MCF 10A (cell line): ENCODE measurements around the gene MORC1. TPM values are rescaled to one million over a fixed set of nuclear protein-coding genes. Genes with fewer than 3 reads are reported as not detected.

Source experiments
- BruUV-seq: library from RNA; stranded (reverse); fragments of 400-500 nt; replicated peaks from 2 replicates; lab custom pipeline; 2021; lab: Mats Ljungman, UMichigan
- CTCF ChIA-PET: fragments of 300-600 bp; sonication (Branson Sonifier 250); formaldehyde crosslinking; extraction: SDS; loops from one replicate; lab custom pipeline; 2021; ENCODE audit warnings: antibody characterized with exemption, inconsistent platforms; lab: Yijun Ruan, JAX
- POLR2A ChIA-PET: fragments of 300-600, 350-650 bp; sonication (Branson Sonifier 250); formaldehyde crosslinking; extraction: SDS; loops from one replicate; lab custom pipeline; 2020; ENCODE audit warnings: antibody characterized with exemption, inconsistent platforms; lab: Yijun Ruan, JAX
- DNase-seq: peaks from one replicate; pipeline ENCODE4 v3.0.0-alpha.2; 2018; ENCODE audit not compliant: unreplicated experiment
- H3K27ac Mint-ChIP-seq: one replicate; pipeline ENCODE4 v1.8.0; 2022; ENCODE audit warnings: mild to moderate bottlenecking, low read depth, mixed read lengths; ENCODE audit not compliant: unreplicated experiment
- H3K27me3 Mint-ChIP-seq: one replicate; pipeline ENCODE4 v1.8.0; 2022; ENCODE audit warnings: mixed read lengths; ENCODE audit not compliant: insufficient read depth, unreplicated experiment
- H3K36me3 Mint-ChIP-seq: one replicate; pipeline ENCODE4 v1.8.0; 2022; ENCODE audit warnings: mild to moderate bottlenecking, moderate library complexity, mixed read lengths; ENCODE audit not compliant: insufficient read depth, unreplicated experiment
- H3K4me1 Mint-ChIP-seq: one replicate; pipeline ENCODE4 v1.8.0; 2022; ENCODE audit warnings: mixed read lengths; ENCODE audit not compliant: insufficient read depth, unreplicated experiment
- H3K4me3 Mint-ChIP-seq: one replicate; pipeline ENCODE4 v1.8.0; 2022; ENCODE audit warnings: mild to moderate bottlenecking, moderate library complexity, mixed read lengths; ENCODE audit not compliant: unreplicated experiment
- H3K9me3 Mint-ChIP-seq: one replicate; pipeline ENCODE4 v1.8.0; 2022; ENCODE audit warnings: mixed read lengths; ENCODE audit not compliant: unreplicated experiment
- CTCF ChIP-seq: fragments of 200-600 bp; IDR thresholded peaks from one replicate; pipeline ENCODE4 v1.8.0; 2022; ENCODE audit warnings: antibody characterized with exemption, mild to moderate bottlenecking; ENCODE audit not compliant: unreplicated experiment
- intact Hi-C: fragments of 100-400 bp; cut with micrococcal nuclease; formaldehyde crosslinking; loops from 2 replicates; pipeline ENCODE4 v1.14.1; 2022
- total RNA-seq: library from RNA; stranded (reverse); gene quantifications from 2 replicates; pipeline ENCODE4 v1.2.3, GENCODE V29; 2022

Gene MORC1
- total RNA-seq, 1 experiment from 2014 or later: not detected

GRCh38 chr3:109026821-109027220 lies 91.1 kb downstream of the MORC1 start:
- no peak for TF ChIP-seq CTCF
- DNase-seq: no peak
- no peaks in the 10 kb centered on the region for H3K36me3 Mint-ChIP-seq
- H3K27ac Mint-ChIP-seq: no peak overlapping the region
- H3K4me1 Mint-ChIP-seq: no peaks in the 10 kb centered on the region
- no peaks in the 10 kb centered on the region for H3K27me3 Mint-ChIP-seq
- H3K4me3 Mint-ChIP-seq: no peak overlapping the region
- BruUV-seq: no TSS peak
- ChIA-PET CTCF (interaction anchor here (0.6 to 5.0 kb wide), 7 partner anchors 44 to 1752 kb away, joined by 3 to 45 read pairs (median 4); no protein-coding TSS in a partner anchor), POLR2A (no interaction called here)
- H3K9me3 Mint-ChIP-seq: no peaks in the 10 kb centered on the region
- intact Hi-C loops: no loop called here

GRCh38 chr3:109025896-109026295 lies 92.0 kb downstream of the MORC1 start:
- no peak overlapping the region for H3K27ac Mint-ChIP-seq
- DNase-seq: no peak
- CTCF ChIA-PET: interaction anchor here (0.6 to 5.0 kb wide), 9 partner anchors 12 to 363 kb away, joined by 3 to 45 read pairs (median 4); no protein-coding TSS in a partner anchor
- POLR2A ChIA-PET: interaction anchor here (0.7 kb wide), 1 partner anchor 1180 kb away, joined by 3 read pairs; no protein-coding TSS in a partner anchor
- H3K4me1 Mint-ChIP-seq: no peaks in the 10 kb centered on the region
- no peaks in the 10 kb centered on the region for H3K27me3 Mint-ChIP-seq
- H3K9me3 Mint-ChIP-seq: no peaks in the 10 kb centered on the region
- intact Hi-C loops: no loop called here
- no peak for TF ChIP-seq CTCF
- H3K4me3 Mint-ChIP-seq: no peak overlapping the region
- H3K36me3 Mint-ChIP-seq: no peaks in the 10 kb centered on the region
- no TSS peak for BruUV-seq

GRCh38 chr3:109023656-109024254 lies 94.2 kb downstream of the MORC1 start:
- ChIA-PET CTCF (interaction anchor here (0.5 to 5.0 kb wide), 55 partner anchors 8 to 1469 kb away, joined by 3 to 45 read pairs (median 4); no protein-coding TSS in a partner anchor), POLR2A (interaction anchor here (0.6 to 1.1 kb wide), 4 partner anchors 9 to 158 kb away, joined by 3 read pairs; no protein-coding TSS in a partner anchor)
- no TSS peak for BruUV-seq
- TF ChIP-seq CTCF: peak; percentile 71
- no peak overlapping the region for H3K27ac Mint-ChIP-seq
- H3K4me3 Mint-ChIP-seq: no peak overlapping the region
- H3K36me3 Mint-ChIP-seq: no peaks in the 10 kb centered on the region
- DNase-seq: peak; percentile 55
- H3K9me3 Mint-ChIP-seq: no peaks in the 10 kb centered on the region
- H3K4me1 Mint-ChIP-seq: no peaks in the 10 kb centered on the region
- intact Hi-C loops: loop anchor here (1.0 kb wide), 3 partner anchors 59 to 376 kb away; no protein-coding TSS in a partner anchor
- H3K27me3 Mint-ChIP-seq: no peaks in the 10 kb centered on the region

GRCh38 chr3:109023167-109023566 lies 94.8 kb downstream of the MORC1 start:
- intact Hi-C loops: loop anchor here (1.0 kb wide), 3 partner anchors 59 to 376 kb away; no protein-coding TSS in a partner anchor
- no peaks in the 10 kb centered on the region for H3K36me3 Mint-ChIP-seq
- no peaks in the 10 kb centered on the region for H3K4me1 Mint-ChIP-seq
- ChIA-PET POLR2A (interaction anchor here (0.6 to 1.1 kb wide), 4 partner anchors 9 to 158 kb away, joined by 3 read pairs; no protein-coding TSS in a partner anchor), CTCF (interaction anchor here (0.5 to 5.0 kb wide), 42 partner anchors 8 to 1449 kb away, joined by 3 to 45 read pairs (median 4); no protein-coding TSS in a partner anchor)
- no TSS peak for BruUV-seq
- no peak for DNase-seq
- H3K27me3 Mint-ChIP-seq: no peaks in the 10 kb centered on the region
- no peaks in the 10 kb centered on the region for H3K9me3 Mint-ChIP-seq
- TF ChIP-seq CTCF: no peak
- H3K4me3 Mint-ChIP-seq: no peak overlapping the region
- no peak overlapping the region for H3K27ac Mint-ChIP-seq
